NCI-H2171 (cell line): ENCODE data around the gene BTN1A1.
"Not testable (repeated sequence)": the region's sequence is repeated elsewhere in the genome, so short reads cannot be mapped to it uniquely, and the experiment has no call there.

ENCODE experiments used
- DNase-seq: peaks from one replicate; lab custom pipeline; 2025; lab: John Stamatoyannopoulos, UW

Gene BTN1A1

GRCh38 chr6:26511033-26511432 is 10.9 kb downstream of the BTN1A1 start:
- DNase-seq = not testable (repeated sequence)

- DNase-seq = no peak
Measured at GRCh38 chr6:26514984-26515383, 14.9 kb downstream of the BTN1A1 start.

GRCh38 chr6:26516481-26517427 is 16.7 kb downstream of the BTN1A1 start:
- DNase-seq = no peak

GRCh38 chr6:26519359-26519758 is 19.3 kb downstream of the BTN1A1 start:
- no peak for DNase-seq

GRCh38 chr6:26520237-26520849 is 20.2 kb downstream of the BTN1A1 start:
- no peak for DNase-seq

- peak; percentile 81 for DNase-seq
Measured at GRCh38 chr6:26520850-26521599, 20.9 kb downstream of the BTN1A1 start.

GRCh38 chr6:26521600-26522391 is 21.7 kb downstream of the BTN1A1 start:
- DNase-seq = peak; percentile 49

- DNase-seq = not testable (repeated sequence)
Measured at GRCh38 chr6:26522486-26523228, 22.6 kb downstream of the BTN1A1 start.

GRCh38 chr6:26524314-26524713 is 24.2 kb downstream of the BTN1A1 start:
- DNase-seq = not testable (repeated sequence)

- no peak for DNase-seq
Measured at GRCh38 chr6:26524722-26525370, 24.7 kb downstream of the BTN1A1 start.

GRCh38 chr6:26525838-26526237 is 25.7 kb downstream of the BTN1A1 start:
- DNase-seq = no peak

- DNase-seq = no peak
Measured at GRCh38 chr6:26526928-26527327, 26.8 kb downstream of the BTN1A1 start.

- no peak for DNase-seq
Measured at GRCh38 chr6:26530203-26530602, 30.1 kb downstream of the BTN1A1 start.

- DNase-seq = no peak
Measured at GRCh38 chr6:26531897-26532296, 31.8 kb downstream of the BTN1A1 start.

GRCh38 chr6:26532699-26533531 is 32.8 kb downstream of the BTN1A1 start:
- DNase-seq = peak; percentile 65

GRCh38 chr6:26533532-26533931 is 33.4 kb downstream of the BTN1A1 start:
- no peak for DNase-seq

GRCh38 chr6:26534681-26535465 is 34.8 kb downstream of the BTN1A1 start:
- DNase-seq = peak; percentile 84

- no peak for DNase-seq
Measured at GRCh38 chr6:26536571-26537159, 36.6 kb downstream of the BTN1A1 start.
